ENCODE results near the gene IKZF1. TPM values are rescaled to one million over a fixed set of nuclear protein-coding genes. Genes with fewer than 3 reads are reported as not detected.

Gene IKZF1
- total and polyA plus RNA-seq, 9 of the 15 experiments (the other 6 are each of a cell fraction or from before 2014, with no cell fraction given), result 12.6 to 85.3 (median 44.7) TPM

GRCh38 chr7:50308203-50308531 lies 3.7 kb downstream of the IKZF1 start (continued):
- 0 out of 4 replicates have a peak, but pooled peaks of 1 of the 2 experiments have one; percentile 28 for TF ChIP-seq SRF (CRISPR knock-in tag; IDR thresholded peaks at IDR 0.05)
- no peak for TF ChIP-seq ZNF561 (CRISPR knock-in tag; conservative IDR thresholded peaks at IDR 0.05)
- no peak for TF ChIP-seq EP300 (IDR thresholded peaks at IDR 0.05; ENCODE audit: low read length)
- no peak for TF ChIP-seq NUFIP1 (IDR thresholded peaks at IDR 0.05; ENCODE audit: partially characterized antibody)
- TF ChIP-seq ZBTB7A (IDR thresholded peaks at IDR 0.05; ENCODE audit: borderline replicate concordance, control insufficient read depth, low read depth, low read length), result no peak
- no peak for TF ChIP-seq ZNF79 (CRISPR knock-in tag; IDR thresholded peaks at IDR 0.05; ENCODE audit: low read depth)
- no peak for TF ChIP-seq ZNF507 (tag; conservative IDR thresholded peaks at IDR 0.05)
- no peak for TF ChIP-seq SMARCB1 (IDR thresholded peaks at IDR 0.05; ENCODE audit: insufficient read length, low read depth)
- no peak for TF ChIP-seq ID3 (CRISPR knock-in tag; IDR thresholded peaks at IDR 0.05)
- no peak for TF ChIP-seq ID3 (tag; IDR thresholded peaks at IDR 0.05)
- no peak for TF ChIP-seq TAL1 (IDR thresholded peaks at IDR 0.05)
- no peak for TF ChIP-seq GABPB2 (CRISPR knock-in tag; conservative IDR thresholded peaks at IDR 0.05)
- no peak for TF ChIP-seq RUNX1 (IDR thresholded peaks at IDR 0.05; ENCODE audit: low read depth)
- TF ChIP-seq ZNF212 (CRISPR knock-in tag; IDR thresholded peaks at IDR 0.05), result no peak
- no peak for TF ChIP-seq RERE (CRISPR knock-in tag; IDR thresholded peaks at IDR 0.05; ENCODE audit: borderline replicate concordance)
- 0 out of 2 replicates have a peak, but pooled peaks have one; percentile 14 for TF ChIP-seq RB1 (IDR thresholded peaks at IDR 0.05; ENCODE audit: low read depth)
- TF ChIP-seq YBX1 (IDR thresholded peaks at IDR 0.05), result no peak
- TF ChIP-seq RCOR1 (IDR thresholded peaks at IDR 0.05; ENCODE audit: borderline replicate concordance in 1 of 2, low read depth in 2 of 2, low read length in 2 of 2), result no peak
- TF ChIP-seq FOXJ2 (tag; IDR thresholded peaks at IDR 0.05), result 0 out of 2 replicates have a peak, but pooled peaks have one; percentile 22
- TF ChIP-seq ATF2 (CRISPR knock-in tag; IDR thresholded peaks at IDR 0.05), result no peak
- TF ChIP-seq, protein P1, sequence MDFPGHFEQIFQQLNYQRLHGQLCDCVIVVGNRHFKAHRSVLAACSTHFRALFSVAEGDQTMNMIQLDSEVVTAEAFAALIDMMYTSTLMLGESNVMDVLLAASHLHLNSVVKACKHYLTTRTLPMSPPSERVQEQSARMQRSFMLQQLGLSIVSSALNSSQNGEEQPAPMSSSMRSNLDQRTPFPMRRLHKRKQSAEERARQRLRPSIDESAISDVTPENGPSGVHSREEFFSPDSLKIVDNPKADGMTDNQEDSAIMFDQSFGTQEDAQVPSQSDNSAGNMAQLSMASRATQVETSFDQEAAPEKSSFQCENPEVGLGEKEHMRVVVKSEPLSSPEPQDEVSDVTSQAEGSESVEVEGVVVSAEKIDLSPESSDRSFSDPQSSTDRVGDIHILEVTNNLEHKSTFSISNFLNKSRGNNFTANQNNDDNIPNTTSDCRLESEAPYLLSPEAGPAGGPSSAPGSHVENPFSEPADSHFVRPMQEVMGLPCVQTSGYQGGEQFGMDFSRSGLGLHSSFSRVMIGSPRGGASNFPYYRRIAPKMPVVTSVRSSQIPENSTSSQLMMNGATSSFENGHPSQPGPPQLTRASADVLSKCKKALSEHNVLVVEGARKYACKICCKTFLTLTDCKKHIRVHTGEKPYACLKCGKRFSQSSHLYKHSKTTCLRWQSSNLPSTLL (IDR thresholded peaks at IDR 0.05), result no peak
- no peak for TF ChIP-seq PTBP1 (IDR thresholded peaks at IDR 0.05; ENCODE audit: low read depth, low read length)
